GM23338 (cell line): ENCODE measurements around the gene TCF12. TPM values are rescaled to one million over a fixed set of nuclear protein-coding genes. Genes with fewer than 3 reads are reported as not detected.

Source experiments
- ATAC-seq: fragments of 200-7000 bp; cut with Tn5 transposase; 3 replicates; pipeline ENCODE4 v1.9.1; 2020
- DNase-seq: peaks from one replicate; pipeline ENCODE4 v3.0.0-alpha.2; 2015; ENCODE audit warnings: low spot score
- H2AFZ ChIP-seq: fragments of 200-600 bp; sonication (generic); 2 replicates; pipeline ENCODE4 v1.8.0; 2016; ENCODE audit warnings: antibody characterized with exemption, mild to moderate bottlenecking, moderate library complexity
- H3F3A ChIP-seq: fragments of 200-600 bp; sonication (generic); replicated peaks from 2 replicates; pipeline ENCODE4 v1.8.0; 2017; ENCODE audit warnings: antibody characterized with exemption, mixed run types, low read depth
- H3K27ac ChIP-seq: fragments of 200-600 bp; sonication (generic); 2 replicates; pipeline ENCODE4 v1.6.1; 2016; ENCODE audit warnings: low read depth
- H3K27me3 ChIP-seq: fragments of 200-600 bp; sonication (generic); 2 replicates; pipeline ENCODE4 v1.8.0; 2016; ENCODE audit warnings: mild to moderate bottlenecking, mixed run types, moderate library complexity; ENCODE audit not compliant: insufficient read depth
- H3K36me3 ChIP-seq: fragments of 200-600 bp; sonication (generic); 2 replicates; pipeline ENCODE4 v1.8.0; 2016; ENCODE audit warnings: mild to moderate bottlenecking; ENCODE audit not compliant: insufficient read depth
- H3K4me1 ChIP-seq: fragments of 200-600 bp; sonication (generic); 2 replicates; pipeline ENCODE4 v1.8.0; 2016; ENCODE audit warnings: mild to moderate bottlenecking, moderate library complexity; ENCODE audit not compliant: insufficient read depth
- H3K4me2 ChIP-seq: fragments of 200-600 bp; sonication (generic); 2 replicates; pipeline ENCODE4 v1.7.1; 2017; ENCODE audit warnings: mixed run types
- H3K4me3 ChIP-seq: fragments of 200-600 bp; sonication (generic); 2 replicates; pipeline ENCODE4 v1.6.1; 2016; ENCODE audit warnings: mixed run types
- H3K79me2 ChIP-seq: fragments of 200-600 bp; sonication (generic); replicated peaks from 2 replicates; pipeline ENCODE4 v1.8.0; 2017; ENCODE audit warnings: mild to moderate bottlenecking; ENCODE audit not compliant: insufficient read depth
- H3K9me2 ChIP-seq: fragments of 200-600 bp; sonication (generic); 2 replicates; pipeline ENCODE4 v1.8.0; 2017; ENCODE audit not compliant: insufficient read depth
- H4K20me1 ChIP-seq: fragments of 200-600 bp; sonication (generic); replicated peaks from 2 replicates; pipeline ENCODE4 v1.8.0; 2017; ENCODE audit warnings: mild to moderate bottlenecking; ENCODE audit not compliant: insufficient read depth
- H3K27ac Mint-ChIP-seq: 2 replicates; pipeline ENCODE4 v1.8.0; 2020; ENCODE audit warnings: inconsistent platforms, mild to moderate bottlenecking, moderate library complexity, mixed read lengths
- H3K27me3 Mint-ChIP-seq: 3 replicates; pipeline ENCODE4 v1.8.0; 2022; ENCODE audit warnings: low read depth, mild to moderate bottlenecking, moderate library complexity, mixed read lengths, inconsistent platforms; ENCODE audit not compliant: insufficient read depth, poor library complexity
- H3K36me3 Mint-ChIP-seq: 3 replicates; pipeline ENCODE4 v1.8.0; 2021; ENCODE audit warnings: low read depth, mild to moderate bottlenecking, inconsistent platforms, moderate library complexity, mixed read lengths
- H3K4me1 Mint-ChIP-seq: 3 replicates; pipeline ENCODE4 v1.8.0; 2020; ENCODE audit warnings: mild to moderate bottlenecking, inconsistent platforms, mixed read lengths
- H3K4me3 Mint-ChIP-seq: 3 replicates; pipeline ENCODE4 v1.8.0; 2021; ENCODE audit warnings: moderate library complexity, mild to moderate bottlenecking, inconsistent platforms, mixed read lengths
- H3K9me3 Mint-ChIP-seq: 3 replicates; pipeline ENCODE4 v1.8.0; 2020; ENCODE audit warnings: moderate library complexity, mild to moderate bottlenecking, inconsistent platforms, mixed read lengths
- CREB1 ChIP-seq: fragments of 250-450 bp; sonication (Bioruptor Pico); IDR thresholded peaks from 2 replicates; pipeline ENCODE4 v1.5.0; 2020; ENCODE audit warnings: low read depth, mild to moderate bottlenecking, moderate library complexity
- ETS1 ChIP-seq: IDR thresholded peaks from 2 replicates; pipeline ENCODE4 v1.6.1; 2016; ENCODE audit warnings: antibody characterized with exemption
- EZH2 ChIP-seq: fragments of 200-600 bp; sonication (generic); IDR thresholded peaks from one replicate; pipeline ENCODE4 v1.8.0; 2017; ENCODE audit warnings: antibody characterized with exemption, mild to moderate bottlenecking, low read depth; ENCODE audit not compliant: unreplicated experiment
- JUNB ChIP-seq: IDR thresholded peaks from one replicate; pipeline ENCODE4 v1.6.1; 2016; ENCODE audit warnings: antibody characterized with exemption; ENCODE audit not compliant: unreplicated experiment
- NANOG ChIP-seq: IDR thresholded peaks from 2 replicates; pipeline ENCODE4 v1.6.1; 2016; ENCODE audit warnings: antibody characterized with exemption, borderline replicate concordance
- POLR2AphosphoS5 ChIP-seq: IDR thresholded peaks from 2 replicates; pipeline ENCODE4 v1.6.1; 2016; ENCODE audit warnings: antibody characterized with exemption, low read depth
- REST ChIP-seq: IDR thresholded peaks from one replicate; pipeline ENCODE4 v1.6.1; 2018; ENCODE audit warnings: antibody characterized with exemption; ENCODE audit not compliant: unreplicated experiment
- ZNF462 ChIP-seq: fragments of 250-450 bp; sonication (Bioruptor Pico); IDR thresholded peaks from 2 replicates; pipeline ENCODE4 v1.5.0; 2020; ENCODE audit warnings: mild to moderate bottlenecking, moderate library complexity
- polyA plus RNA-seq: library from polyadenylated mRNA; unstranded; fragments of >200 nt; fragmentation: Nextera tagmentation; extraction: Ambion mirVana; gene quantifications from 2 replicates; pipeline ENCODE4 v1.2.1, GENCODE V29; 2016
- total RNA-seq: library from RNA; depleted of rRNA; stranded (reverse); fragments of >200 nt; shearing (Covaris generic); gene quantifications from 2 replicates; pipeline ENCODE4 v1.2.3, GENCODE V29; 2014

The TCF12 gene
- total and polyA plus RNA-seq, 2 experiments from 2014 or later: 27.6 to 104 TPM

- TF ChIP-seq ETS1 (no peak), ZNF462 (no peak), POLR2AphosphoS5 (no peak), NANOG (no peak)
These were observed 109.7 kb downstream of the TCF12 start (continued) for GRCh38 chr15:57028176-57028575.

- Histone ChIP-seq H3K27ac (no peak overlapping the region), H3K4me3 (no peak overlapping the region), H3K9me2 (no peaks in the 10 kb centered on the region), H3K4me2 (no peak overlapping the region), H3K79me2 (peaks cover 100% of the 10 kb centered on the region), H3K36me3 (no peaks in the 10 kb centered on the region), H3F3A (no peaks in the 10 kb centered on the region), H3K4me1 (peaks cover 32% of the 10 kb centered on the region), H4K20me1 (peaks cover 37% of the 10 kb centered on the region), H3K27me3 (no peaks in the 10 kb centered on the region), H2AFZ (no peak overlapping the region)
- Mint-ChIP-seq H3K27me3 (peaks cover 4% of the 10 kb centered on the region), H3K4me3 (no peak overlapping the region), H3K4me1 (peaks cover 28% of the 10 kb centered on the region), H3K9me3 (no peaks in the 10 kb centered on the region), H3K36me3 (no peaks in the 10 kb centered on the region; the same call in 2 of the 3 replicates), H3K27ac (no peak overlapping the region)
- DNase-seq (no peak), ATAC-seq (no peak)
- no peak for TF ChIP-seq POLR2AphosphoS5
- TF ChIP-seq NANOG: no peak
- TF ChIP-seq ETS1: no peak
- no peak for TF ChIP-seq REST
- TF ChIP-seq JUNB: no peak
- TF ChIP-seq EZH2: no peak
- no peak for TF ChIP-seq CREB1 (CRISPR knock-in tag)
These were observed 111.6 kb downstream of the TCF12 start for GRCh38 chr15:57030011-57030410.
